NCI-H748 (cell line): ENCODE results near the gene PFDN1.

Experiments used
- DNase-seq: peaks from one replicate; lab custom pipeline; 2025; ENCODE audit not compliant: unreplicated experiment; lab: John Stamatoyannopoulos, UW

PFDN1 gene

DNA sequence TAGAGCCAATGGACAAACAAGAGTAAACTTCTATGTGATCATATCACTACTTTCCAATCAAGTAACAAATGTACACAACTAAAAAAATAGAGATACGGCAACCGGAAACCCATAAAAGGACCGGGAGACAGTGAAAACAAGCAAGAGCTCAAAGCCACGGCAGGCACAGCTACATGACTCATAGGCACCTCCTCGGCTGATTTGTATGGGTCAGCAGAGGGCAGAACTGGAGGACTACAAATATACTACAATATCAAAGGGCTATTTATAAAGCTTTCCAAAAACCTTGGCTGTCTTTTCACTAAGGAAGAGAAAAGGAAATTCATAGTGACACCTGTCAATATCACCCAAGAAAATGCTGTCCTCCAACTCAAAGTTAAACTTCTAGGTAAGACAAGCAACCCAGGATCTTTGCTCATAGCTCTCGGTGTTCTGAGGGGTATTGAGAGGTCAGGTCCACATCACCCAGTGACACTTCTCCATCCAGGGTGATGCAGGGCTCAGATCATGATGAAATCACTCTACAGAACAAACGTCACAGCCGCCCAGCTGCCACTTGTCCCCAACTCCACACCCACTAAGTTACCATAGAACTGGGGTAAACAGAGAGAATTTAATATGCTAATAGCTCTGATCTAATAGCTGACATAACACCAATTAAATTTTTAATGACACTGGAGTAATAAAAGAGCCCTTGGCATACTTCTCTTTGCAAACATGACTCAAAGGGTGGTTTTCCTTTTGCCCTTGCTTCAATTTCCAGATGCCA is 41.3 kb downstream of the PFDN1 start:
- DNase-seq = peak; percentile 73

- no peak for DNase-seq
These were observed 42.7 kb downstream of the PFDN1 start for GRCh38 chr5:140260089-140260656.

GRCh38 chr5:140259500-140259899 is 43.4 kb downstream of the PFDN1 start:
- no peak for DNase-seq

DNA sequence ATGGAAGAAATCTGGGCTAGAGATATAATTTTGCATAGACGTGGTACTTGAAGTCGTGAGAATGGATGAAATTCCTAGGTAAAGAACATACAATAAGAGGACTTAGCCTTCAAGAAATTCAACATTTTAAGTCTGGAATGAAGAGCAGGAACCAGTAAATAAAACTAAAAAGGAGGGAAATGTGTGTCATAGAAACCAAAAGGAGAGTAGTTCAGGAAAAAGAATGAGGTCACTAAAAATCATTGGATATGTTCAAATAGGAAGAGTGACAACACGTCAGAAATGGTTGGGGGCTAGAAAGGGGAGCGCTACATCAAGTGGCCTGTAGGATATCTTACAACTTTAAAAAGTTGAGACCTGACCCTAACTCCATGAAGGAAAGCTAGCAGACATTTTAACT is 44.0 kb downstream of the PFDN1 start:
- no peak for DNase-seq

DNA sequence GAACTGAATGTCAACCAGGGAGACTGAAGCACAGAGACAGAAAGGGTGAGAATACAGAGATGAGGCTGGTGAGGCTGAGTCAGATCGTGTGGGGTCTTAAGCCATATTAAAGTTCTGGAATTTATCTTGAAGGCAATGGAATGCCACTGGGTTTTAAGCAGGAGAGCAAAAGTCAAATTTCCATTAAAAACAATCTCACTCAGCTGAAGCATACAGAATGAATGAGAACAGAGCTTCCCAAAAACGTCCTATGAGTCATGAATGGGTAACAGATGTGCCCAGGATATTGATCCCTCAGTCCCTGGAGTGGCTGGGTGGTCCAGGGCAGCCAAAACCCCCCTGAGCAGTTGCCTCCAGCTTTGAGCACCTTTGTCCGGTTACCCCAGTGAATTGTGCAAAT is 44.9 kb downstream of the PFDN1 start:
- DNase-seq = no peak

DNA sequence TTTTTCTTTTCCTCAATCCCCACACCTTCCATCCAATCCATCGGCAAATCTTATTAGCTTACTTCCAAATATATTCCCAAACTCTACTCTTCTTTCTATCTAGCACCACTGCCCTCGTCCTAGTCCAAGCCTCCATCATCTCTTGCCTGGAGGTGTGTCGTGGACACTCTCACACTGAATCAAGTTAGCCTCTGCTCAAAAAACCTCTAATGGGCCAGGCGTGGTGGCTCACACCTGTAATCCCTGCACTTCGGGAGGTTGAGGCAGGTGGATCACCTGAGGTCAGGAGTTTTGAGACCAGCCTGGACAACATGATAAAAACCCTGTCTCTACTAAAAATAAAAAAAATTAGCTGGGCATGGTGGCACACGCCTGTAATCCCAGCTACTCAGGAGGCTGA is 46.2 kb downstream of the PFDN1 start:
- no peak for DNase-seq

GRCh38 chr5:140255460-140256157 is 47.3 kb downstream of the PFDN1 start:
- no peak for DNase-seq

DNA sequence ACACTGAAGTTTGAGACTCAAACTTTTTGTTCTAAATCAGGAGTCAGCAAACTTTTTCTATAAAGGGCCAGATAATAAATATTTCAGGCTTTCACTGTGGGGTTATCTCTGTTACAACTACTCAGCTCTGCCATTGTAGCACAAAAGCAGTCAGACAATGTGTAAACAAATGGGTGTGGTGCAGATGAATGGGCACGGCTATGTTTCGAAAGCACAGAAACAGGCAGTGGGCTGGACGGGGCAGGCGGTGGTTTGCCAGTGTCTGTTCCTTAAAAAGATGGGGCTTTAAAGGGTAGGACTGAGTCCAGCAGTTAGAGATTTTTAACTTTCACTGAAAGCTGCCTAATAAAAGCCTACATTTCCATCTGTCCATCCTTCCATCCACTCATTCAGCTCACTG is 48.9 kb downstream of the PFDN1 start:
- peak; percentile 72 for DNase-seq

GRCh38 chr5:140252470-140253126 is 50.3 kb downstream of the PFDN1 start:
- no peak for DNase-seq

GRCh38 chr5:140251527-140251973 is 51.4 kb downstream of the PFDN1 start:
- no peak for DNase-seq

DNA sequence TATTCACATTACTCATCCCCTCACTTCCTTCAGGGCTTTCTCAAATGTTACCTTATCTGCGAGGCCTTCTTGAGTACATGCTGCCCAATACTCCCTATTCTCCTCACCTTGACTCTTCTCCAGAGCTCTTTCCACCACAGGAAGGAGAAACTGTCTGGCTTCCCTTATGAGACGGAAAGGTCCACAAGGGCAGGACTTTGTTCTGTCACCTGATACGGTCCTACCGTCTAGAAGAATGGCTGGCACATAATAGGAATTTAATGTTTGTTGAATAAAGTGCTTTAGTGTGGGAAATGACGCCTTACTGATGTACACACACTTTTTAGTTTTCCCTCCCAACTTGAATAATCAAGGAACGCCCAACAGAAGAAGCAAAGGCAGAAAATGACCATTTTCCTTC is 52.5 kb downstream of the PFDN1 start:
- DNase-seq = no peak

DNA sequence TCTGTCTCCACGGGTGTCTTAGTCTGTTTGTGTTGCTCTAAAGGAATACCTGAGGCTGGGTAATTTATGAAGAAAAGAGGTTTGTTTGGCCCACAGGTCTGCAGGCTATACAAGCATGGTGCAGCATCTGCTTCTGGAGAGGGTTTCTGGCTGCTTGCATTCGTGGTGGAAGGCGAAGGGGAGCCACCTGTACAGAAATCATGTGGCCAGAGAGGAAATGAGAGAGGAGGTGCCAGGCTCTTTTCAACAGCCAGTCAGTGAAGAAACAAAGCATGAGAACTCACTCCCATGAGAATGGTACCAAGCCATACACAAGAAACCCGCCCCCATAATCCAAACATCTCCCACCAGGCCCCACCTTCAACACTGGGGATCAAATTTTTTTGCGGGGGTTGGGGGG is 53.4 kb downstream of the PFDN1 start:
- no peak for DNase-seq

GRCh38 chr5:140248414-140248813 is 54.5 kb downstream of the PFDN1 start:
- DNase-seq = no peak

GRCh38 chr5:140246378-140247122 is 56.4 kb downstream of the PFDN1 start:
- no peak for DNase-seq

DNA sequence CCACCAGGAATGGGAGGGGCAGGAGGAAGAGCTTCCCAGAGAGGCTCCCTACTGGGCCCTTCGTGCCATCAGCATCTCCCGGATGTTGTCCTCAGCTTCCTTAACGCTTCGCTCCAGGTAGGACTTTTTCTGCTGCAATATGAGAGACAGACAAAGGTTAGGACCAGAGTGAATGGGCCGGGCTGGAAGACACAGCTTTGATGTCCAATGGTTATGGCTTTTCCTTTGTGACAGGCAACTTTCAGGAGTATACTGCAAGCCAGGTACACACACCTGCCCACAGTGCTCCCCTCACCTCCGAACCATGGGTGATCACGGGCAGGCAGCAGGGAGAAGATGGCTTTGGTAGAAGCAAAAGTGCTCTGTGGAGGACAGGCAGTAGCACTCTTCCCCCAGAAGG is 57.0 kb downstream of the PFDN1 start:
- DNase-seq = no peak

- no peak for DNase-seq
These were observed 57.6 kb downstream of the PFDN1 start for GRCh38 chr5:140245341-140245740.

GRCh38 chr5:140244525-140245025 is 58.3 kb downstream of the PFDN1 start:
- peak; percentile 84 for DNase-seq

DNA sequence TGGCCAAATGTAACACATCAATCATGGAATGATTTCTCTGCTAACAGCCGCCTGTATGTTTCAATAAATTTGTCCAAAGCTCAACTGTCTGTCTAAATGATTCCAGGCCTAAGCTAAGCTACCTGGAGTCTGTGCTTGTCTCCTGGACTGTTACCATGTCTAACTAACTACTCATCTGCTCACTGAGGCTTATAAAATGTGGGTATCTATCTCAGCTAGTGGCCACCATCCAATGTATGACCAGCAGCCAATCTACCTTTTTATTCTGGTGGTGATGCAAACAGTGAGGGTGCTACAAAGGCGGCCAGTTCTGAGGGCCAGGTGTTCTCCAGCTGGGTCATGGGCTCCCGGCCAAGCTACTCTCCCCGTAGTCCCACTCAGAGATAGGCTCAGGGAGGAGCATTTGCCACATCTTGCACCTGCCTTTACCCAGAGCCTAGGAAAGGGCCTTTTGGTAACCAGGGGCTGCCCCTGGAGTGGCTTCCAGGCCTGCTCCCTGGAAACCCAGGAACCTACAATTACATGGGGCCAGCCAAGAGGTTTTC is 59.1 kb downstream of the PFDN1 start:
- no peak for DNase-seq

GRCh38 chr5:140242890-140243585 is 59.9 kb downstream of the PFDN1 start:
- no peak for DNase-seq

DNA sequence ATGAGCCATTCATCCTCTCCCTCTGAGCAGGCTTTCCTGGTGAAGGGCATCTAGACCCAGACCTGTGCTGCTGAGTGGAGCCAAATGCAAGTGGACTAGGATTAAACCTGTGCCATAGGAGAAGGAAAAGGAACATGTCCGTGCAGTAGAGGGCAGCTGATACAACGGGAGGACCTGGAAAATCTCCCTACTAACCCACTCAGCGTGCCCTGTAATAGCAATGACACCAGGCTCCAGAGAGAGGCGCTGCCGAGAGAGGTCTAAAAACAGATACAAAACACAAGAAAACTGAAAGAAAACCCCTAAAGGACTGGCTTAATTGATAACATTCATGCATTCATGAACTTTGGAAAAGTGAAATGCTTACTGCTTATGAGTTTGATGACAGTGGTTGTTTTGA is 60.8 kb downstream of the PFDN1 start:
- no peak for DNase-seq
